GM12878 (cell line): ENCODE results near the gene SLC46A2. TPM values are rescaled to one million over a fixed set of nuclear protein-coding genes. Genes with fewer than 3 reads are reported as not detected.
A peak's percentile ranks its signal among the peaks of the same experiment; 100 is the strongest.

ENCODE experiments used
- ATAC-seq: fragments of 200-7000 bp; cut with Tn5 transposase; 3 replicates; pipeline ENCODE4 v1.9.1; 2020; ENCODE audit warnings: mild to moderate bottlenecking, moderate library complexity
- BruUV-seq: library from RNA; stranded (reverse); fragments of 400-500 nt; replicated peaks from 2 replicates; lab custom pipeline; 2021; lab: Mats Ljungman, UMichigan
- CTCF ChIA-PET: fragments of 300-600 bp; sonication (Branson Sonifier 250); formaldehyde crosslinking; extraction: SDS; loops from one replicate; lab custom pipeline; 2021; ENCODE audit warnings: inconsistent platforms; lab: Yijun Ruan, JAX
- POLR2A ChIA-PET: fragments of 350-600 bp; formaldehyde crosslinking; extraction: SDS; loops from one replicate; lab custom pipeline; 2021; ENCODE audit warnings: inconsistent platforms; lab: Charles Lee
- RAD21 ChIA-PET: fragments of 300-600 bp; sonication (Branson Sonifier 250); formaldehyde crosslinking; loops from one replicate; lab custom pipeline; 2023; ENCODE audit warnings: antibody characterized with exemption; ENCODE audit not compliant: unreplicated experiment; lab: Charles Lee
- SMC1A ChIA-PET: fragments of 300-600 bp; sonication (Branson Sonifier 250); formaldehyde crosslinking; loops from one replicate; lab custom pipeline; 2023; ENCODE audit not compliant: unreplicated experiment, uncharacterized antibody; lab: Charles Lee
- DNase-seq: peaks from one replicate; pipeline ENCODE4 v3.0.0-alpha.2; 2011; ENCODE audit warnings: low read depth, low spot score
- FAIRE-seq: peaks from 3 replicates; lab custom pipeline; 2011; peaks lifted over from hg19 to GRCh38; lab: Jason Lieb, UNC
- H2AFZ ChIP-seq: 2 replicates; pipeline ENCODE4 v1.6.0; 2011; ENCODE audit warnings: low read depth, low read length, control low read depth; ENCODE audit not compliant: control insufficient read depth
- H3K27ac ChIP-seq: 2 replicates; pipeline ENCODE4 v1.5.1; 2011; ENCODE audit warnings: control low read depth; ENCODE audit not compliant: control insufficient read depth, insufficient read depth
- H3K27me3 ChIP-seq, 2 experiments: replicated peaks in 1 of 2; 2 replicates each; pipeline versions ENCODE4 v1.6.0 to v1.6.1; 2011; ENCODE audit warnings: low read length in 1 of 2; ENCODE audit not compliant: control insufficient read depth in 2 of 2, insufficient read depth in 2 of 2
- H3K36me3 ChIP-seq, 2 experiments: 2 replicates each; pipeline ENCODE4 v1.5.1; 2011; ENCODE audit warnings: low read length in 1 of 2; ENCODE audit not compliant: control insufficient read depth in 2 of 2, insufficient read depth in 2 of 2
- H3K4me1 ChIP-seq: 2 replicates; pipeline ENCODE4 v1.6.1; 2011; ENCODE audit warnings: mild to moderate bottlenecking, low read length, moderate library complexity, mixed read lengths; ENCODE audit not compliant: control insufficient read depth, insufficient read depth
- H3K4me2 ChIP-seq: 2 replicates; pipeline ENCODE4 v1.6.0; 2011; ENCODE audit warnings: control low read depth; ENCODE audit not compliant: control insufficient read depth, insufficient read depth
- H3K4me3 ChIP-seq: fragments of 200-600 bp; sonication (generic); 2 replicates; pipeline ENCODE4 v1.5.1; 2016
- H3K79me2 ChIP-seq: 2 replicates; pipeline ENCODE4 v1.6.0; 2011; ENCODE audit warnings: low read length; ENCODE audit not compliant: control insufficient read depth, insufficient read depth
- H3K9ac ChIP-seq: 2 replicates; pipeline ENCODE4 v1.8.0; 2011; ENCODE audit warnings: low read length, control low read depth, mixed read lengths; ENCODE audit not compliant: control insufficient read depth, insufficient read depth
- H3K9me3 ChIP-seq: replicated peaks from 3 replicates; pipeline ENCODE4 v1.5.1; 2011; ENCODE audit warnings: mild to moderate bottlenecking, low read length; ENCODE audit not compliant: control insufficient read depth, insufficient read depth
- H4K20me1 ChIP-seq: 2 replicates; pipeline ENCODE4 v1.6.0; 2011; ENCODE audit not compliant: control insufficient read depth, insufficient read depth
- CBFB ChIP-seq: IDR thresholded peaks from 2 replicates; pipeline ENCODE4 v1.6.1; 2016; ENCODE audit warnings: antibody characterized with exemption, low read depth
- CEBPB ChIP-seq, 2 experiments: fragments of 150-350 bp in 1 of 2; IDR thresholded peaks; 2 replicates each; pipeline ENCODE4 v1.6.1; 2012 to 2014; ENCODE audit warnings: low read depth in 2 of 2, low read length in 2 of 2, borderline replicate concordance in 1 of 2, inconsistent platforms in 1 of 2
- CHD1 ChIP-seq: IDR thresholded peaks from 2 replicates; pipeline ENCODE4 v1.6.1; 2012; ENCODE audit warnings: low read depth, low read length, improper control_type of control experiment
- GABPA ChIP-seq: IDR thresholded peaks from 2 replicates; pipeline ENCODE4 v1.6.1; 2014; ENCODE audit warnings: antibody characterized with exemption, low read depth, mild to moderate bottlenecking, inconsistent platforms
- HDAC6 ChIP-seq: fragments of 200-600 bp; sonication (generic); IDR thresholded peaks from one replicate; pipeline ENCODE4 v1.8.0; 2017; ENCODE audit warnings: antibody characterized with exemption; ENCODE audit not compliant: unreplicated experiment
- IRF4 ChIP-seq: IDR thresholded peaks from 2 replicates; pipeline ENCODE4 v1.6.1; 2011; ENCODE audit warnings: low read depth, low read length
- KLF5 ChIP-seq: fragments of 450-650 bp; IDR thresholded peaks from 2 replicates; pipeline ENCODE4 v1.6.1; 2014; ENCODE audit warnings: mild to moderate bottlenecking; ENCODE audit not compliant: partially characterized antibody
- NFIC ChIP-seq: IDR thresholded peaks from 2 replicates; pipeline ENCODE4 v1.6.1; 2012; ENCODE audit warnings: low read depth, mild to moderate bottlenecking, inconsistent platforms, low read length, moderate library complexity
- PAX8 ChIP-seq: fragments of 450-650 bp; IDR thresholded peaks from 2 replicates; pipeline ENCODE4 v1.6.1; 2017; ENCODE audit warnings: mild to moderate bottlenecking, moderate library complexity
- POLR2AphosphoS2 ChIP-seq: IDR thresholded peaks from 2 replicates; pipeline ENCODE4 v1.6.1; 2011; ENCODE audit warnings: low read depth, mild to moderate bottlenecking, low read length, improper control_type of control experiment, moderate library complexity
- POU2F2 ChIP-seq: IDR thresholded peaks from 3 replicates; pipeline ENCODE4 v1.6.1; 2011; ENCODE audit warnings: low read depth, mild to moderate bottlenecking, low read length, borderline replicate concordance
- SMARCA5 ChIP-seq: fragments of 450-650 bp; IDR thresholded peaks from 2 replicates; pipeline ENCODE4 v1.6.1; 2017; ENCODE audit warnings: mild to moderate bottlenecking
- SMC3 ChIP-seq: IDR thresholded peaks from 2 replicates; pipeline ENCODE4 v1.6.1; 2011; ENCODE audit warnings: low read length, improper control_type of control experiment, borderline replicate concordance
- SREBF2 ChIP-seq: IDR thresholded peaks from 2 replicates; pipeline ENCODE4 v1.6.1; 2012; ENCODE audit warnings: mild to moderate bottlenecking, low read length
- WRNIP1 ChIP-seq: IDR thresholded peaks from 2 replicates; pipeline ENCODE4 v1.6.1; 2011; ENCODE audit warnings: low read depth, low read length, improper control_type of control experiment, borderline replicate concordance
- ZNF24 ChIP-seq: fragments of 450-650 bp; IDR thresholded peaks from 2 replicates; pipeline ENCODE4 v1.6.1; 2017; ENCODE audit warnings: antibody characterized with exemption, mild to moderate bottlenecking
- ZNF622 ChIP-seq: fragments of 450-650 bp; IDR thresholded peaks from 2 replicates; pipeline ENCODE4 v1.6.1; 2017; ENCODE audit warnings: mild to moderate bottlenecking, inconsistent platforms
- whole genome bisulfite sequencing: methylation state at CpG from one replicate; pipeline ENCODE4 v1.1.6; 2016; ENCODE audit warnings: low lambda C conversion rate; ENCODE audit not compliant: insufficient replicate concordance, insufficient coverage; ENCODE audit errors: missing lambda C conversion rate; 5-methylcytosine and 5-hydroxymethylcytosine counted together
- in situ Hi-C: fragments of 300-500 bp; cut with MboI; formaldehyde crosslinking; loops from 9 replicates; pipeline ENCODE4 v1.14.3; 2018; ENCODE audit warnings: mixed read lengths
- intact Hi-C: fragments of 100-400 bp; cut with micrococcal nuclease; formaldehyde crosslinking; loops from one replicate; pipeline ENCODE4 v1.14.2; 2022; ENCODE audit not compliant: unreplicated experiment
- polyA plus RNA-seq, 11 experiments: library from polyadenylated mRNA; depleted of rRNA in 4 of 11; unstranded in 6 of 11; stranded (reverse) in 5 of 11; fragments of >200 nt; fragmentation: Nextera tagmentation in 4 of 11; fragmentation: Illumina TruSeq in 1 of 11; extraction: Ambion mirVana in 4 of 11; extraction: Trizol in 1 of 11; gene quantifications; 1 replicate in 1 of 11; 2 replicates in 10 of 11; pipeline versions ENCODE4 v1.2.1 to v1.2.3, GENCODE V29; 2011 to 2016; ENCODE audit warnings: inconsistent platforms in 2 of 11, missing spikeins in 2 of 11, low read depth in 1 of 11
- total RNA-seq, 4 experiments: library from RNA; depleted of rRNA in 3 of 4; stranded (reverse); fragments of >200 nt in 3 of 4; fragmentation: Illumina TruSeq in 1 of 4; extraction: Trizol in 1 of 4; gene quantifications; 2 replicates each; pipeline versions ENCODE4 v1.2.1 to v1.2.3, GENCODE V29; 2013 to 2021
- TF ChIP-seq, protein P1 (sequence below): fragments of 450-650 bp; conservative IDR thresholded peaks from 2 replicates; pipeline ENCODE4 v1.6.1; 2017; ENCODE audit warnings: mild to moderate bottlenecking, moderate library complexity
- TF ChIP-seq, protein P2 (sequence below): fragments of 450-650 bp; formaldehyde crosslinking; IDR thresholded peaks from 2 replicates; pipeline ENCODE4 v1.4.0; 2020; ENCODE audit warnings: mild to moderate bottlenecking, moderate library complexity

Gene SLC46A2
- total and polyA plus RNA-seq, 10 of the 15 experiments (the other 5 are each of a cell fraction or from before 2014, with no cell fraction given), result not detected

DNA sequence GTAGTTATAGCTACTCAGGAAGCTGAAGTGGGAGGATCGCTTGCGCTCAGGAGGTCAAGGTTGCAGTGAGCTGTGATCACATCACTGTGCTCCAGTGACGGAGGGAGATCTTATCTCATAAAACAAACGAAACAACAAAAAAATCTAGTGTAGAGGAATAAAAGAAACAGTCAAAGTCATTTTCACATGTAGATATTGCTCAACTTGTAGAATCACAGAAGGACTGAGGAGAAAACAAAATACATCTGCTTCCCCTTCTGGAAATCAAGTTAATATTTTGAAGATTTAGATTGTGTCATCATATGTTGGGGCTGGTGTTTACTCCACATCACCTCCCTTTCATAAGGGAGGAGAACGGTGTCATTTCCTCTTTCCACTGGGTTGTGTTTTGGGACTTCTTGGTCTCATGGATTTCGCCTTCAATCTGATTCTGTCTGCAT is 8.2 kb upstream of the SLC46A2 start (continued):
- TF ChIP-seq, protein P1, sequence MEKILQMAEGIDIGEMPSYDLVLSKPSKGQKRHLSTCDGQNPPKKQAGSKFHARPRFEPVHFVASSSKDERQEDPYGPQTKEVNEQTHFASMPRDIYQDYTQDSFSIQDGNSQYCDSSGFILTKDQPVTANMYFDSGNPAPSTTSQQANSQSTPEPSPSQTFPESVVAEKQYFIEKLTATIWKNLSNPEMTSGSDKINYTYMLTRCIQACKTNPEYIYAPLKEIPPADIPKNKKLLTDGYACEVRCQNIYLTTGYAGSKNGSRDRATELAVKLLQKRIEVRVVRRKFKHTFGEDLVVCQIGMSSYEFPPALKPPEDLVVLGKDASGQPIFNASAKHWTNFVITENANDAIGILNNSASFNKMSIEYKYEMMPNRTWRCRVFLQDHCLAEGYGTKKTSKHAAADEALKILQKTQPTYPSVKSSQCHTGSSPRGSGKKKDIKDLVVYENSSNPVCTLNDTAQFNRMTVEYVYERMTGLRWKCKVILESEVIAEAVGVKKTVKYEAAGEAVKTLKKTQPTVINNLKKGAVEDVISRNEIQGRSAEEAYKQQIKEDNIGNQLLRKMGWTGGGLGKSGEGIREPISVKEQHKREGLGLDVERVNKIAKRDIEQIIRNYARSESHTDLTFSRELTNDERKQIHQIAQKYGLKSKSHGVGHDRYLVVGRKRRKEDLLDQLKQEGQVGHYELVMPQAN, result no peak
- TF ChIP-seq WRNIP1 (no peak), SREBF2 (no peak), POU2F2 (no peak), CEBPB (IDR thresholded peaks at IDR 0.05; ENCODE audit: borderline replicate concordance in 1 of 2, low read depth in 2 of 2, low read length in 2 of 2) (no peak), HDAC6 (no peak)

DNA sequence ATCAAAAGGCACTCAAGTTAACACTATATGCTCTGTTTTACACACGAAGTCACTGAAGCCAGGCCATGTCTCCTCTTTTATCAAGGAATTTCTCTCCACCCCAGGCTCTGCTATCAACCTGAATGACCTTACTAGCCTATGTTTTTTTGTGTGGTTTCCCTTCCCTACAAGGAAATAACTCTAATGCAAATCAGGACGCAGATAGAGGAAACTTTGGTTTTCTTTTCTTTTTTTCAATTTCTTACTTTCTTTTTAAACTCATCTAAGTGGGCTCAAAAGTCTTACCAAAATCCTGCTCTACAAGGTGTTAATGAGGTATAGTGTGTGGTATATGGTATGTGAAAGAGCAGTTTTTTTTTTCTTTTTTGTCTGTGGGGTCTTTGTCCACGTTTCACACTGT is 5.5 kb upstream of the SLC46A2 start:
- Histone ChIP-seq H3K36me3 (no peaks in the 10 kb centered on the region), H3K27ac (no peak overlapping the region), H3K4me1 (peaks cover 11% of the 10 kb centered on the region), H4K20me1 (no peaks in the 10 kb centered on the region), H3K9me3 (no peaks in the 10 kb centered on the region; the same call in 2 of the 3 replicates), H2AFZ (no peak overlapping the region), H3K27me3 (peaks cover 0 to 3% of the 10 kb centered on the region in 2 experiments; a peak in 2 of 4 replicates), H3K4me2 (peak overlapping the region; percentile 75), H3K79me2 (no peaks in the 10 kb centered on the region), H3K4me3 (no peak overlapping the region), H3K9ac (no peak overlapping the region)
- ATAC-seq, result no peak
- peak; percentile 11 for DNase-seq
- SMC1A ChIA-PET, result no interaction called here
- RAD21 ChIA-PET, result no interaction called here
- WGBS, result 0% methylated on average over 3 of the region's 3 CpGs
- POLR2A ChIA-PET, result no interaction called here
- FAIRE-seq, result no peak
- CTCF ChIA-PET, result no interaction called here
- intact Hi-C loops (no loop called here), in situ Hi-C loops (no loop called here)
- no TSS peak for BruUV-seq
- TF ChIP-seq CHD1 (no peak), CBFB (no peak), POLR2AphosphoS2 (no peak), WRNIP1 (no peak), PAX8 (no peak), ZNF622 (no peak), IRF4 (no peak), GABPA (no peak), ZNF24 (no peak), SMC3 (no peak), KLF5 (no peak), SMARCA5 (no peak), NFIC (no peak)
- TF ChIP-seq, protein P2, sequence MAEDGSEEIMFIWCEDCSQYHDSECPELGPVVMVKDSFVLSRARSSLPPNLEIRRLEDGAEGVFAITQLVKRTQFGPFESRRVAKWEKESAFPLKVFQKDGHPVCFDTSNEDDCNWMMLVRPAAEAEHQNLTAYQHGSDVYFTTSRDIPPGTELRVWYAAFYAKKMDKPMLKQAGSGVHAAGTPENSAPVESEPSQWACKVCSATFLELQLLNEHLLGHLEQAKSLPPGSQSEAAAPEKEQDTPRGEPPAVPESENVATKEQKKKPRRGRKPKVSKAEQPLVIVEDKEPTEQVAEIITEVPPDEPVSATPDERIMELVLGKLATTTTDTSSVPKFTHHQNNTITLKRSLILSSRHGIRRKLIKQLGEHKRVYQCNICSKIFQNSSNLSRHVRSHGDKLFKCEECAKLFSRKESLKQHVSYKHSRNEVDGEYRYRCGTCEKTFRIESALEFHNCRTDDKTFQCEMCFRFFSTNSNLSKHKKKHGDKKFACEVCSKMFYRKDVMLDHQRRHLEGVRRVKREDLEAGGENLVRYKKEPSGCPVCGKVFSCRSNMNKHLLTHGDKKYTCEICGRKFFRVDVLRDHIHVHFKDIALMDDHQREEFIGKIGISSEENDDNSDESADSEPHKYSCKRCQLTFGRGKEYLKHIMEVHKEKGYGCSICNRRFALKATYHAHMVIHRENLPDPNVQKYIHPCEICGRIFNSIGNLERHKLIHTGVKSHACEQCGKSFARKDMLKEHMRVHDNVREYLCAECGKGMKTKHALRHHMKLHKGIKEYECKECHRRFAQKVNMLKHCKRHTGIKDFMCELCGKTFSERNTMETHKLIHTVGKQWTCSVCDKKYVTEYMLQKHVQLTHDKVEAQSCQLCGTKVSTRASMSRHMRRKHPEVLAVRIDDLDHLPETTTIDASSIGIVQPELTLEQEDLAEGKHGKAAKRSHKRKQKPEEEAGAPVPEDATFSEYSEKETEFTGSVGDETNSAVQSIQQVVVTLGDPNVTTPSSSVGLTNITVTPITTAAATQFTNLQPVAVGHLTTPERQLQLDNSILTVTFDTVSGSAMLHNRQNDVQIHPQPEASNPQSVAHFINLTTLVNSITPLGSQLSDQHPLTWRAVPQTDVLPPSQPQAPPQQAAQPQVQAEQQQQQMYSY, result no peak
